ENCODE data around the gene USP14. TPM values are rescaled to one million over a fixed set of nuclear protein-coding genes. Genes with fewer than 3 reads are reported as not detected.
A peak's percentile ranks its signal among the peaks of the same experiment; 100 is the strongest.
"Not testable (repeated sequence)": the region's sequence is repeated elsewhere in the genome, so short reads cannot be mapped to it uniquely, and the experiment has no call there.

Gene USP14
- total RNA-seq (2014; rRNA removed; shearing (Covaris generic)) (18.4 and 21.3 TPM in 2 replicates), total RNA-seq (2022) (86.9 and 88.3 TPM in 2 replicates), Bru-seq, nascent RNA (percentile 95 among the genes with signal in this experiment), BruChase-seq, experiment 1, labeled RNA remaining after a 6-hour chase (percentile 94 among the genes with signal in this experiment), BruChase-seq, experiment 2, labeled RNA remaining after a 2-hour chase (percentile 93 among the genes with signal in this experiment)
- long read RNA-seq, full-length matches to known transcripts = 139 of 168 reads
- long read RNA-seq, partial matches to known transcripts = 9 of 168 reads
- long read RNA-seq, other reads (novel, unspliced or antisense) = 20 of 168 reads

GRCh38 chr18:158128-159036, at the start of gene USP14:
TSS of gene USP14 (plus strand) at chr18:158557. CDS start at chr18:158699, 142 bp downstream.
- DNase-seq (ENCODE audit: low spot score) = peak; percentile 97
- H3K4me1 ChIP-seq (ENCODE audit: insufficient read depth, low read length, poor library complexity, severe bottlenecking) = peaks cover 30% of the 10 kb centered on the region
- intact Hi-C loops (cut with micrococcal nuclease; ENCODE audit: unreplicated experiment) = loop anchor here (1.0 kb wide), 1 partner anchor 110 kb away; the partner anchor contains the start of gene THOC1
- peak within 1 kb of the TSS; percentile 93 for H3K4me2 ChIP-seq (ENCODE audit: low read length)
- H2AFZ ChIP-seq (ENCODE audit: low read length) = peak within 1 kb of the TSS; percentile 64
- TF ChIP-seq EZH2phosphoT487 (IDR thresholded peaks at IDR 0.05; ENCODE audit: borderline replicate concordance, low read depth, low read length) (no peak), CTCF (conservative IDR thresholded peaks at IDR 0.05; ENCODE audit: low read length) (0 out of 2 replicates have a peak, but pooled peaks have one; percentile 15)
- H3K36me3 ChIP-seq (ENCODE audit: insufficient read depth, low read length) = peaks cover 27% of the 10 kb centered on the region
- peaks cover 10% of the 10 kb centered on the region; the same call in 1 of the 2 replicates for H4K20me1 ChIP-seq (ENCODE audit: insufficient read depth, low read length)
- ChIA-PET CTCF (ENCODE audit: unreplicated experiment) (no interaction called here), POLR2A (interaction anchor here (0.6 to 2.1 kb wide), 6 partner anchors 12 to 111 kb away, joined by 3 to 8 read pairs (median 6); partner anchors contain the start of gene THOC1)
- H3K27ac ChIP-seq (ENCODE audit: low read depth, low read length, poor library complexity, severe bottlenecking) = peak within 1 kb of the TSS; percentile 60
- H3K79me2 ChIP-seq (ENCODE audit: insufficient read depth, low read depth, low read length) = peaks cover 50% of the 10 kb centered on the region
- no TSS peak for BruUV-seq (replicated peaks)
- no peaks in the 10 kb centered on the region for H3K9me3 ChIP-seq (ENCODE audit: low read length)
- H3K9me2 ChIP-seq (ENCODE audit: insufficient read depth, low read length) = no peaks in the 10 kb centered on the region
- H3K4me3 ChIP-seq (ENCODE audit: low read depth, low read length, poor library complexity, severe bottlenecking) = peak within 1 kb of the TSS; percentile 94

GRCh38 chr18:108665-109063, 49.7 kb upstream of the USP14 start:
- H3K36me3 ChIP-seq (ENCODE audit: insufficient read depth, low read length); H3K27ac ChIP-seq (ENCODE audit: low read depth, low read length, poor library complexity, severe bottlenecking); H3K9me3 ChIP-seq (ENCODE audit: low read length); intact Hi-C loops (cut with micrococcal nuclease; ENCODE audit: unreplicated experiment); BruUV-seq (replicated peaks); H2AFZ ChIP-seq (ENCODE audit: low read length); H4K20me1 ChIP-seq (ENCODE audit: insufficient read depth, low read length); H3K4me3 ChIP-seq (ENCODE audit: low read depth, low read length, poor library complexity, severe bottlenecking); H3K4me1 ChIP-seq (ENCODE audit: insufficient read depth, low read length, poor library complexity, severe bottlenecking); H3K79me2 ChIP-seq (ENCODE audit: insufficient read depth, low read depth, low read length); POLR2A ChIA-PET; CTCF ChIA-PET (ENCODE audit: unreplicated experiment); H3K4me2 ChIP-seq (ENCODE audit: low read length); H3K9me2 ChIP-seq (ENCODE audit: insufficient read depth, low read length); DNase-seq (ENCODE audit: low spot score): not testable (repeated sequence)

GRCh38 chr18:109130-109921, 49.0 kb upstream of the USP14 start:
- H3K4me3 ChIP-seq (ENCODE audit: low read depth, low read length, poor library complexity, severe bottlenecking); H3K79me2 ChIP-seq (ENCODE audit: insufficient read depth, low read depth, low read length); intact Hi-C loops (cut with micrococcal nuclease; ENCODE audit: unreplicated experiment); H3K9me2 ChIP-seq (ENCODE audit: insufficient read depth, low read length); CTCF ChIA-PET (ENCODE audit: unreplicated experiment); BruUV-seq (replicated peaks); H4K20me1 ChIP-seq (ENCODE audit: insufficient read depth, low read length); H3K4me1 ChIP-seq (ENCODE audit: insufficient read depth, low read length, poor library complexity, severe bottlenecking); H3K4me2 ChIP-seq (ENCODE audit: low read length); H3K27ac ChIP-seq (ENCODE audit: low read depth, low read length, poor library complexity, severe bottlenecking); H3K36me3 ChIP-seq (ENCODE audit: insufficient read depth, low read length); POLR2A ChIA-PET; H3K9me3 ChIP-seq (ENCODE audit: low read length); H2AFZ ChIP-seq (ENCODE audit: low read length): not testable (repeated sequence)
- peak; percentile 55 for TF ChIP-seq CTCF (conservative IDR thresholded peaks at IDR 0.05; ENCODE audit: low read length)
- DNase-seq (ENCODE audit: low spot score) = peak; percentile 31

- H3K79me2 ChIP-seq (ENCODE audit: insufficient read depth, low read depth, low read length); H3K4me3 ChIP-seq (ENCODE audit: low read depth, low read length, poor library complexity, severe bottlenecking); BruUV-seq (replicated peaks); H4K20me1 ChIP-seq (ENCODE audit: insufficient read depth, low read length); POLR2A ChIA-PET; H3K4me1 ChIP-seq (ENCODE audit: insufficient read depth, low read length, poor library complexity, severe bottlenecking); H3K9me3 ChIP-seq (ENCODE audit: low read length); H3K27ac ChIP-seq (ENCODE audit: low read depth, low read length, poor library complexity, severe bottlenecking); H3K4me2 ChIP-seq (ENCODE audit: low read length); H3K36me3 ChIP-seq (ENCODE audit: insufficient read depth, low read length); H2AFZ ChIP-seq (ENCODE audit: low read length); CTCF ChIA-PET (ENCODE audit: unreplicated experiment); intact Hi-C loops (cut with micrococcal nuclease; ENCODE audit: unreplicated experiment); H3K9me2 ChIP-seq (ENCODE audit: insufficient read depth, low read length): not testable (repeated sequence)
- peak; percentile 7 for DNase-seq (ENCODE audit: low spot score)
Observed at GRCh38 chr18:109922-110261, 48.5 kb upstream of the USP14 start.

Measured in OCI-LY7 (cell line).